Measurements from ENCODE around the gene LRP10. TPM values are rescaled to one million over a fixed set of nuclear protein-coding genes. Genes with fewer than 3 reads are reported as not detected.

LRP10 gene
- total RNA-seq, 4 donors from 2014 or later = 73.5 to 125 (median 96.6) TPM

- ATAC-seq (ENCODE audit: low FRiP score) (no peak), DNase-seq (ENCODE audit: low spot score) (no peak)
- no peak for TF ChIP-seq CTCF (IDR thresholded peaks at IDR 0.05)
These were observed 26.5 kb upstream of the LRP10 start for GRCh38 chr14:22845103-22845394.

- ATAC-seq (ENCODE audit: low FRiP score) (no peak), DNase-seq (ENCODE audit: low spot score) (no peak)
- TF ChIP-seq CTCF (IDR thresholded peaks at IDR 0.05) = no peak
These were observed 25.5 kb upstream of the LRP10 start for GRCh38 chr14:22845821-22846625.

- ATAC-seq (ENCODE audit: low FRiP score) (no peak), DNase-seq (ENCODE audit: low spot score) (no peak)
- no peak for TF ChIP-seq CTCF (IDR thresholded peaks at IDR 0.05)
These were observed 24.7 kb upstream of the LRP10 start for GRCh38 chr14:22846811-22847307.

GRCh38 chr14:22847661-22848341 lies 23.7 kb upstream of the LRP10 start:
- no peak for TF ChIP-seq CTCF (IDR thresholded peaks at IDR 0.05)
- DNase-seq (ENCODE audit: low spot score) (no peak), ATAC-seq (ENCODE audit: low FRiP score) (peak; percentile 0)

- TF ChIP-seq CTCF (IDR thresholded peaks at IDR 0.05) = no peak
- ATAC-seq (ENCODE audit: low FRiP score) (peak; percentile 72), DNase-seq (ENCODE audit: low spot score) (no peak)
These were observed 23.0 kb upstream of the LRP10 start for GRCh38 chr14:22848351-22849164.

- ATAC-seq (ENCODE audit: low FRiP score) (peak; percentile 38), DNase-seq (ENCODE audit: low spot score) (peak; percentile 37)
- TF ChIP-seq CTCF (IDR thresholded peaks at IDR 0.05) = no peak
These were observed 22.2 kb upstream of the LRP10 start for GRCh38 chr14:22849212-22849819.
